HepG2 (cell line): ENCODE measurements around the gene RGS7. TPM values are rescaled to one million over a fixed set of nuclear protein-coding genes. Genes with fewer than 3 reads are reported as not detected.

Experiments
- ATAC-seq: fragments of 200-7000 bp; cut with Tn5 transposase; 3 replicates; pipeline ENCODE4 v1.9.1; 2020; ENCODE audit warnings: mild to moderate bottlenecking, moderate library complexity
- BruUV-seq: library from RNA; stranded (reverse); fragments of 400-500 nt; replicated peaks from 2 replicates; lab custom pipeline; 2021; lab: Mats Ljungman, UMichigan
- CTCF ChIA-PET: fragments of 300-600 bp; formaldehyde crosslinking; extraction: SDS; loops from one replicate; lab custom pipeline; 2021; ENCODE audit warnings: low total read pairs, inconsistent platforms, low intra/inter-chr PET ratio; lab: Yijun Ruan, JAX
- POLR2A ChIA-PET: fragments of 350-600 bp; sonication (Branson Sonifier 250); formaldehyde crosslinking; loops from one replicate; lab custom pipeline; 2020; ENCODE audit warnings: antibody characterized with exemption, inconsistent platforms; lab: Yijun Ruan, JAX
- DNase-seq: peaks from one replicate; pipeline ENCODE4 v3.0.0-alpha.2; 2015; ENCODE audit warnings: low spot score
- FAIRE-seq: peaks from 3 replicates; lab custom pipeline; 2011; peaks lifted over from hg19 to GRCh38; lab: Jason Lieb, UNC
- H2AFZ ChIP-seq: one replicate; pipeline ENCODE4 v1.6.1; 2011; ENCODE audit warnings: low read length, inconsistent platforms
- H3K27ac ChIP-seq: fragments of 300-600 bp; 3 replicates; pipeline ENCODE4 v1.8.0; 2011; ENCODE audit warnings: mixed run types, mild to moderate bottlenecking, mixed read lengths, low read length, inconsistent platforms; ENCODE audit not compliant: insufficient read depth; ENCODE audit errors: extremely low read length
- H3K27me3 ChIP-seq, 2 experiments: fragments of 200-600 bp in 1 of 2; 2 replicates in 1 of 2; 3 replicates in 1 of 2; pipeline versions ENCODE4 v1.6.0 to v1.8.0; 2011; ENCODE audit warnings: low read length in 2 of 2, mild to moderate bottlenecking in 2 of 2, moderate library complexity in 2 of 2, inconsistent platforms in 1 of 2; ENCODE audit not compliant: insufficient read depth in 2 of 2, control insufficient read depth in 1 of 2
- H3K36me3 ChIP-seq, 2 experiments: fragments of 200-600 bp in 1 of 2; replicated peaks in 1 of 2; 2 replicates in 1 of 2; 3 replicates in 1 of 2; pipeline versions ENCODE4 v1.5.1 to v1.8.0; 2011; ENCODE audit warnings: low read length in 2 of 2, inconsistent platforms in 1 of 2; ENCODE audit not compliant: insufficient read depth in 2 of 2, control insufficient read depth in 1 of 2
- H3K4me1 ChIP-seq: 2 replicates; pipeline ENCODE4 v1.5.1; 2012; ENCODE audit warnings: low read length, inconsistent platforms; ENCODE audit not compliant: insufficient read depth
- H3K4me2 ChIP-seq: 2 replicates; pipeline ENCODE4 v1.6.0; 2011; ENCODE audit warnings: low read depth, low read length, inconsistent platforms
- H3K4me3 ChIP-seq, 3 experiments: fragments of 200-600 bp in 1 of 3; sonication (generic), shearing (Covaris generic) in 1 of 3; replicated peaks in 1 of 3; 2 replicates each; pipeline ENCODE4 v1.5.1; 2011 to 2016; ENCODE audit warnings: low read length in 3 of 3, inconsistent platforms in 2 of 3, low read depth in 2 of 3, mild to moderate bottlenecking in 2 of 3, control low read depth in 1 of 3, mixed read lengths in 1 of 3; ENCODE audit not compliant: insufficient read depth in 1 of 3
- H3K79me2 ChIP-seq: one replicate; pipeline ENCODE4 v1.6.1; 2011; ENCODE audit warnings: low read length, inconsistent platforms; ENCODE audit not compliant: insufficient read depth
- H3K9ac ChIP-seq: 2 replicates; pipeline ENCODE4 v1.6.0; 2011; ENCODE audit warnings: mild to moderate bottlenecking, low read depth, low read length, inconsistent platforms; ENCODE audit not compliant: insufficient read depth
- H3K9me3 ChIP-seq: 2 replicates; pipeline ENCODE4 v1.5.1; 2012; ENCODE audit warnings: mild to moderate bottlenecking, low read length
- H4K20me1 ChIP-seq: 2 replicates; pipeline ENCODE4 v1.6.0; 2011; ENCODE audit warnings: inconsistent platforms, mild to moderate bottlenecking, low read length, moderate library complexity; ENCODE audit not compliant: insufficient read depth
- ARID4A ChIP-seq: sonication (generic); formaldehyde crosslinking; IDR thresholded peaks from 2 replicates; pipeline ENCODE4 v1.5.0; 2020; ENCODE audit warnings: mild to moderate bottlenecking, missing genetic modification reagents, borderline replicate concordance
- CEBPB ChIP-seq: IDR thresholded peaks from 2 replicates; pipeline ENCODE4 v1.6.1; 2011; ENCODE audit warnings: low read depth, low read length, improper control_type of control experiment, borderline replicate concordance
- FOXO4 ChIP-seq: sonication (generic); formaldehyde crosslinking; conservative IDR thresholded peaks from 2 replicates; pipeline ENCODE4 v1.8.1; 2023; ENCODE audit warnings: missing genetic modification reagents
- KLF11 ChIP-seq: IDR thresholded peaks from 2 replicates; pipeline ENCODE4 v1.6.1; 2016; ENCODE audit warnings: missing compliant biosample characterization
- MIER2 ChIP-seq: IDR thresholded peaks from 2 replicates; pipeline ENCODE4 v1.6.1; 2016; ENCODE audit warnings: missing biosample characterization, missing genetic modification reagents
- MTA1 ChIP-seq: sonication (generic); formaldehyde crosslinking; IDR thresholded peaks from 2 replicates; pipeline ENCODE4 v1.4.0; 2020; ENCODE audit warnings: missing genetic modification reagents, mild to moderate bottlenecking, borderline replicate concordance
- MYC ChIP-seq: sonication (generic); formaldehyde crosslinking; IDR thresholded peaks from 2 replicates; pipeline ENCODE4 v1.9.0; 2021; ENCODE audit warnings: missing genetic modification reagents, borderline replicate concordance
- NR2F2 ChIP-seq: IDR thresholded peaks from 2 replicates; pipeline ENCODE4 v1.6.1; 2012; ENCODE audit warnings: low read depth, inconsistent platforms, borderline replicate concordance
- PLRG1 ChIP-seq: fragments of 450-650 bp; conservative IDR thresholded peaks from 2 replicates; pipeline ENCODE4 v1.6.1; 2016
- PPARG ChIP-seq: conservative IDR thresholded peaks from 2 replicates; pipeline ENCODE4 v1.6.1; 2016; ENCODE audit warnings: missing biosample characterization, missing genetic modification reagents
- RBM22 ChIP-seq: fragments of 200-400 bp; formaldehyde crosslinking; optimal IDR thresholded peaks from 2 replicates; pipeline ENCODE3; 2017; ENCODE audit warnings: mild to moderate bottlenecking, low read length, moderate library complexity
- SIX4 ChIP-seq: sonication (generic); formaldehyde crosslinking; IDR thresholded peaks from 2 replicates; pipeline ENCODE4 v1.4.0; 2020; ENCODE audit warnings: missing genetic modification reagents
- XRCC5 ChIP-seq: fragments of 200-400 bp; formaldehyde crosslinking; optimal IDR thresholded peaks from 2 replicates; pipeline ENCODE3; 2017; ENCODE audit warnings: mild to moderate bottlenecking, low read length
- ZMAT5 ChIP-seq: sonication (generic); formaldehyde crosslinking; IDR thresholded peaks from 2 replicates; pipeline ENCODE4 v1.5.0; 2020; ENCODE audit warnings: mild to moderate bottlenecking, low read depth, missing genetic modification reagents, borderline replicate concordance
- ZNF414 ChIP-seq: sonication (generic); formaldehyde crosslinking; IDR thresholded peaks from 2 replicates; pipeline ENCODE4 v1.5.0; 2020; ENCODE audit warnings: missing genetic modification reagents
- ZNF432 ChIP-seq: sonication (generic); formaldehyde crosslinking; IDR thresholded peaks from 2 replicates; pipeline ENCODE4 v1.5.0; 2020; ENCODE audit warnings: missing genetic modification reagents, mild to moderate bottlenecking, borderline replicate concordance
- ZNF446 ChIP-seq: sonication (generic); formaldehyde crosslinking; IDR thresholded peaks from 2 replicates; pipeline ENCODE4 v1.5.0; 2020; ENCODE audit warnings: mild to moderate bottlenecking, missing genetic modification reagents
- ZNF572 ChIP-seq: sonication (generic); formaldehyde crosslinking; IDR thresholded peaks from 2 replicates; pipeline ENCODE4 v1.5.1; 2020; ENCODE audit warnings: mild to moderate bottlenecking, missing genetic modification reagents
- ZNF761 ChIP-seq: sonication (generic); formaldehyde crosslinking; conservative IDR thresholded peaks from 2 replicates; pipeline ENCODE4 v1.4.0; 2020; ENCODE audit warnings: mild to moderate bottlenecking, missing genetic modification reagents
- ZNF784 ChIP-seq: sonication (generic); formaldehyde crosslinking; IDR thresholded peaks from 2 replicates; pipeline ENCODE4 v1.5.1; 2020; ENCODE audit warnings: missing genetic modification reagents, mild to moderate bottlenecking, borderline replicate concordance
- WGBS: methylation state at CpG from one replicate; pipeline ENCODE4 v1.1.6; 2017; ENCODE audit warnings: low lambda C conversion rate; 5-methylcytosine and 5-hydroxymethylcytosine counted together
- in situ Hi-C: cut with HindIII; loops from 2 replicates; pipeline ENCODE4 v1.10.0; 2017; ENCODE audit warnings: low pct_unique_long_range_greater_than_20kb; ENCODE audit not compliant: extremely low pct_ligation_motif_present
- intact Hi-C: fragments of 100-400 bp; cut with micrococcal nuclease; formaldehyde crosslinking; loops from one replicate; pipeline ENCODE4 v1.10.0; 2022; ENCODE audit not compliant: unreplicated experiment
- polyA plus RNA-seq, 8 experiments: library from polyadenylated mRNA; depleted of rRNA in 3 of 8; stranded (reverse) in 7 of 8; unstranded in 1 of 8; fragments of >200 nt; fragmentation: Illumina TruSeq in 4 of 8; extraction: Trizol in 4 of 8; gene quantifications; 2 replicates each; pipeline versions ENCODE4 v1.2.1 to v1.2.3, GENCODE V29; 2011 to 2016; ENCODE audit warnings: low read depth in 4 of 8, missing spikeins in 1 of 8, mixed read lengths in 1 of 8; ENCODE audit not compliant: insufficient read depth in 1 of 8
- total RNA-seq, 5 experiments: library from RNA; depleted of rRNA; stranded (reverse); fragments of >200 nt; fragmentation: Illumina TruSeq; extraction: Trizol; gene quantifications; 2 replicates each; pipeline ENCODE4 v1.2.3, GENCODE V29; 2016; ENCODE audit warnings: low read depth in 1 of 5

Gene RGS7
- total and polyA plus RNA-seq, 2 of the 13 experiments (the other 11 are each of a cell fraction or from before 2014, with no cell fraction given), result not detected

GRCh38 chr1:241219449-241219848, 137.6 kb downstream of the RGS7 start:
- Histone ChIP-seq H3K27ac (no peak overlapping the region), H3K9ac (no peak overlapping the region), H2AFZ (no peak overlapping the region), H3K27me3 (no peaks in the 10 kb centered on the region), H3K4me3 (no peak overlapping the region), H3K36me3 (no peaks in the 10 kb centered on the region), H3K4me1 (no peaks in the 10 kb centered on the region), H3K4me2 (no peak overlapping the region), H3K79me2 (no peaks in the 10 kb centered on the region), H3K9me3 (peaks cover 12% of the 10 kb centered on the region; the same call in 1 of the 2 replicates), H4K20me1 (no peaks in the 10 kb centered on the region)
- TF ChIP-seq KLF11, result no peak
- TF ChIP-seq MIER2 (CRISPR knock-in tag), result no peak
- no peak for TF ChIP-seq SIX4 (CRISPR knock-in tag)
- no peak for TF ChIP-seq CEBPB
- no peak for TF ChIP-seq ZNF432 (CRISPR knock-in tag)
- TF ChIP-seq MYC (CRISPR knock-in tag), result no peak
- TF ChIP-seq ARID4A (CRISPR knock-in tag), result no peak
- TF ChIP-seq ZNF572 (CRISPR knock-in tag), result no peak
- TF ChIP-seq PLRG1, result no peak
- TF ChIP-seq PPARG, result no peak
- no peak for TF ChIP-seq ZNF414 (CRISPR knock-in tag)
- TF ChIP-seq XRCC5, result no peak
- no peak for TF ChIP-seq ZNF784 (CRISPR knock-in tag)
- no peak for TF ChIP-seq NR2F2
- no peak for TF ChIP-seq ZNF446
- TF ChIP-seq MTA1 (CRISPR knock-in tag), result no peak
- no peak for TF ChIP-seq RBM22
- TF ChIP-seq ZNF761 (CRISPR knock-in tag), result no peak
- no peak for TF ChIP-seq ZMAT5
- no peak for TF ChIP-seq FOXO4 (CRISPR knock-in tag)
- FAIRE-seq, result no peak
- CTCF ChIA-PET, result no interaction called here
- ATAC-seq, result no peak
- DNase-seq, result no peak
- POLR2A ChIA-PET, result no interaction called here
- intact Hi-C loops (no loop called here), in situ Hi-C loops (no loop called here)
- 0% methylated on average over 2 of the region's 2 CpGs for WGBS
- no TSS peak for BruUV-seq
